NOMO-1 treated with DMSO at 0.1 percent for 48 hours (cell line): ENCODE measurements around the gene CCDC192.

ENCODE experiments used
- DNase-seq: peaks from one replicate; lab custom pipeline; 2025; ENCODE audit not compliant: unreplicated experiment; lab: John Stamatoyannopoulos, UW

CCDC192 gene

GRCh38 chr5:127970854-127971425 lies 267.7 kb downstream of the CCDC192 start:
- DNase-seq, result no peak

GRCh38 chr5:127975961-127976360 lies 272.8 kb downstream of the CCDC192 start:
- DNase-seq, result no peak

GRCh38 chr5:127976525-127976924 lies 273.3 kb downstream of the CCDC192 start:
- no peak for DNase-seq

GRCh38 chr5:127976991-127977717 lies 274.0 kb downstream of the CCDC192 start:
- DNase-seq, result no peak

GRCh38 chr5:127978738-127979300 lies 275.6 kb downstream of the CCDC192 start:
- no peak for DNase-seq

- DNase-seq, result no peak
Measured at GRCh38 chr5:127979475-127979874, 276.3 kb downstream of the CCDC192 start.

GRCh38 chr5:127980843-127981242 lies 277.7 kb downstream of the CCDC192 start:
- DNase-seq, result no peak

- no peak for DNase-seq
Measured at GRCh38 chr5:127981498-127981897, 278.3 kb downstream of the CCDC192 start.

GRCh38 chr5:127985811-127986325 lies 282.7 kb downstream of the CCDC192 start:
- no peak for DNase-seq

GRCh38 chr5:127987354-127988145 lies 284.4 kb downstream of the CCDC192 start:
- no peak for DNase-seq

- DNase-seq, result no peak
Measured at GRCh38 chr5:127988146-127988760, 285.1 kb downstream of the CCDC192 start.
